Panc1 (cell line): ENCODE results near the gene GCN1. TPM values are rescaled to one million over a fixed set of nuclear protein-coding genes. Genes with fewer than 3 reads are reported as not detected.
"Not testable (repeated sequence)": the region's sequence is repeated elsewhere in the genome, so short reads cannot be mapped to it uniquely, and the experiment has no call there.

ENCODE experiments used
- ATAC-seq: fragments of 200-7000 bp; cut with Tn5 transposase; 2 replicates; pipeline ENCODE4 v1.9.1; 2020; ENCODE audit warnings: mild to moderate bottlenecking, moderate library complexity
- BruUV-seq: library from RNA; stranded (reverse); fragments of 400-500 nt; replicated peaks from 2 replicates; lab custom pipeline; 2021; lab: Mats Ljungman, UMichigan
- CTCF ChIA-PET: fragments of 300-600 bp; sonication (Branson Sonifier 250); formaldehyde crosslinking; loops from one replicate; lab custom pipeline; 2022; ENCODE audit warnings: antibody characterized with exemption; lab: Charles Lee
- POLR2A ChIA-PET: fragments of 300-600 bp; sonication (Branson Sonifier 250); formaldehyde crosslinking; loops from one replicate; lab custom pipeline; 2022; ENCODE audit warnings: antibody characterized with exemption; lab: Charles Lee
- DNase-seq: peaks from one replicate; pipeline ENCODE4 v3.0.0-alpha.2; 2010; ENCODE audit warnings: low read depth, low spot score
- H3K27ac ChIP-seq: 2 replicates; pipeline ENCODE4 v1.5.1; 2011; ENCODE audit warnings: mild to moderate bottlenecking, low read length, inconsistent platforms
- H3K27me3 ChIP-seq: fragments of 200-500 bp; sonication (Bioruptor generic); 2 replicates; pipeline ENCODE4 v1.6.0; 2014; ENCODE audit warnings: low read length, inconsistent platforms; ENCODE audit not compliant: control insufficient read depth, insufficient read depth
- H3K36me3 ChIP-seq: fragments of 200-500 bp; sonication (Bioruptor generic); 2 replicates; pipeline ENCODE4 v1.5.1; 2014; ENCODE audit warnings: inconsistent platforms, mild to moderate bottlenecking, low read length, moderate library complexity; ENCODE audit not compliant: control insufficient read depth, insufficient read depth
- H3K4me1 ChIP-seq: 2 replicates; pipeline ENCODE4 v1.5.1; 2011; ENCODE audit warnings: inconsistent platforms, mild to moderate bottlenecking, low read length, moderate library complexity; ENCODE audit not compliant: control insufficient read depth, insufficient read depth
- H3K4me3 ChIP-seq, 2 experiments: 2 replicates each; pipeline ENCODE4 v1.5.1; 2011 to 2012; ENCODE audit warnings: low read depth in 2 of 2, low read length in 2 of 2, mild to moderate bottlenecking in 2 of 2, inconsistent platforms in 1 of 2, moderate library complexity in 1 of 2
- H3K9me3 ChIP-seq: fragments of 200-500 bp; sonication (Bioruptor generic); 2 replicates; pipeline ENCODE4 v1.5.1; 2014; ENCODE audit warnings: low read depth, mild to moderate bottlenecking, inconsistent platforms, low read length, moderate library complexity; ENCODE audit not compliant: control insufficient read depth, insufficient read depth
- POLR2AphosphoS5 ChIP-seq: IDR thresholded peaks from 2 replicates; pipeline ENCODE4 v1.6.1; 2012; ENCODE audit warnings: mild to moderate bottlenecking, low read depth, low read length, moderate library complexity
- REST ChIP-seq, 2 experiments: IDR thresholded peaks; 2 replicates each; pipeline ENCODE4 v1.6.1; 2011 to 2012; ENCODE audit warnings: low read depth in 2 of 2, control low read depth in 1 of 2, low read length in 1 of 2, mild to moderate bottlenecking in 1 of 2, moderate library complexity in 1 of 2; ENCODE audit not compliant: insufficient read depth in 1 of 2
- SIN3A ChIP-seq: IDR thresholded peaks from 2 replicates; pipeline ENCODE4 v1.6.1; 2012; ENCODE audit warnings: low read depth, mild to moderate bottlenecking, low read length, moderate library complexity, borderline replicate concordance; ENCODE audit not compliant: insufficient read depth
- TCF7L2 ChIP-seq: IDR thresholded peaks from 2 replicates; pipeline ENCODE4 v1.6.1; 2011; ENCODE audit warnings: mild to moderate bottlenecking, low read depth, low read length, inconsistent platforms
- in situ Hi-C: cut with HindIII; loops from 2 replicates; pipeline ENCODE4 v1.10.0; 2016; ENCODE audit warnings: low sequenced_read_pairs, low pct_unique_long_range_greater_than_20kb
- intact Hi-C: fragments of 100-400 bp; cut with micrococcal nuclease; formaldehyde crosslinking; loops from one replicate; pipeline ENCODE4 v1.10.0; 2022; ENCODE audit not compliant: unreplicated experiment
- total RNA-seq: library from RNA; stranded (reverse); gene quantifications from one replicate; pipeline ENCODE4 v1.2.1, GENCODE V29; 2021; ENCODE audit not compliant: unreplicated experiment
- TF ChIP-seq, protein P1 (sequence below): fragments of 450-650 bp; IDR thresholded peaks from 2 replicates; pipeline ENCODE4 v1.5.1; 2017; ENCODE audit warnings: mild to moderate bottlenecking

Gene GCN1
- total RNA-seq, 1 experiment from 2014 or later: 175 TPM

- H3K4me3 ChIP-seq: peak overlapping the region in 1 of 2 experiments; percentile 6; a peak in 1 of 4 replicates
- CTCF ChIA-PET: no interaction called here
- in situ Hi-C loops: no loop called here
These were observed 1.8 kb upstream of the GCN1 start for GRCh38 chr12:120196363-120196762.

DNA sequence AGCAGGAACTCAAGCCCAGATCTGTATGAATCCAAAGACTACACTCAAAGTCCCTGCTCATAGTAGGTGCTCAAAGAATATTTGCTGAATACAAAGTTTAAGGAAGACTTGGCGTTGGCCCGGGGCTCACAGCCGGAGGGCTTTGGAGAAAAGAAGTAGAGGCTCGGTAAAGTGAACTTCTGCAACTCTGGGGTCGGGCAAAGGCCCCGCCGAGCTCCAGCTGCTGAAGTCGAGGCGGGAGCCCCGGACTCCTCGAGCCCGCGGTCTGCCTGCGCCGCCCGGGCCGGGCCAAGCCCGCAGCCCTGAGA is 335 bp downstream of the GCN1 start:
- H3K27ac ChIP-seq: peak overlapping the region; percentile 98
- BruUV-seq: no TSS peak
- intact Hi-C loops (no loop called here), in situ Hi-C loops (no loop called here)
- DNase-seq: no peak
- ATAC-seq: peak; percentile 34
- no peaks in the 10 kb centered on the region for H3K9me3 ChIP-seq
- peaks cover 24% of the 10 kb centered on the region for H3K36me3 ChIP-seq
- no peaks in the 10 kb centered on the region for H3K27me3 ChIP-seq
- peak overlapping the region; percentile 88 to 95 for H3K4me3 ChIP-seq
- peaks cover 31% of the 10 kb centered on the region for H3K4me1 ChIP-seq
- ChIA-PET CTCF (interaction anchor here (1.0 kb wide), 1 partner anchor 16 kb away, joined by 3 read pairs; no protein-coding TSS in a partner anchor), POLR2A (interaction anchor here (1.0 kb wide), 1 partner anchor 96 kb away, joined by 9 read pairs; no protein-coding TSS in a partner anchor)
- no peak for TF ChIP-seq TCF7L2
- no peak for TF ChIP-seq SIN3A
- TF ChIP-seq, protein P1, sequence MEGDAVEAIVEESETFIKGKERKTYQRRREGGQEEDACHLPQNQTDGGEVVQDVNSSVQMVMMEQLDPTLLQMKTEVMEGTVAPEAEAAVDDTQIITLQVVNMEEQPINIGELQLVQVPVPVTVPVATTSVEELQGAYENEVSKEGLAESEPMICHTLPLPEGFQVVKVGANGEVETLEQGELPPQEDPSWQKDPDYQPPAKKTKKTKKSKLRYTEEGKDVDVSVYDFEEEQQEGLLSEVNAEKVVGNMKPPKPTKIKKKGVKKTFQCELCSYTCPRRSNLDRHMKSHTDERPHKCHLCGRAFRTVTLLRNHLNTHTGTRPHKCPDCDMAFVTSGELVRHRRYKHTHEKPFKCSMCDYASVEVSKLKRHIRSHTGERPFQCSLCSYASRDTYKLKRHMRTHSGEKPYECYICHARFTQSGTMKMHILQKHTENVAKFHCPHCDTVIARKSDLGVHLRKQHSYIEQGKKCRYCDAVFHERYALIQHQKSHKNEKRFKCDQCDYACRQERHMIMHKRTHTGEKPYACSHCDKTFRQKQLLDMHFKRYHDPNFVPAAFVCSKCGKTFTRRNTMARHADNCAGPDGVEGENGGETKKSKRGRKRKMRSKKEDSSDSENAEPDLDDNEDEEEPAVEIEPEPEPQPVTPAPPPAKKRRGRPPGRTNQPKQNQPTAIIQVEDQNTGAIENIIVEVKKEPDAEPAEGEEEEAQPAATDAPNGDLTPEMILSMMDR: no peak
- TF ChIP-seq REST (IDR thresholded peaks at IDR 0.05; ENCODE audit: insufficient read depth in 1 of 2, low read depth in 2 of 2, low read length in 1 of 2): no peak
- TF ChIP-seq POLR2AphosphoS5: no peak

More at GRCh38 chr12:120196363-120196762, 1.8 kb upstream of the GCN1 start:
- peaks cover 31% of the 10 kb centered on the region for H3K4me1 ChIP-seq
- H3K36me3 ChIP-seq: peaks cover 30% of the 10 kb centered on the region
- H3K27me3 ChIP-seq: no peaks in the 10 kb centered on the region
- BruUV-seq: no TSS peak
- DNase-seq (no peak), ATAC-seq (no peak)
- no peaks in the 10 kb centered on the region for H3K9me3 ChIP-seq
- intact Hi-C loops: no loop called here
- TF ChIP-seq SIN3A (no peak), TCF7L2 (no peak), POLR2AphosphoS5 (no peak), REST (IDR thresholded peaks at IDR 0.05; ENCODE audit: insufficient read depth in 1 of 2, low read depth in 2 of 2, low read length in 1 of 2) (no peak)
- TF ChIP-seq, protein P1: no peak
- POLR2A ChIA-PET: interaction anchor here (0.5 to 1.0 kb wide), 3 partner anchors 95 to 636 kb away, joined by 3 to 9 read pairs (median 3); partner anchors contain the start of gene RNU4-2
- H3K27ac ChIP-seq: peak overlapping the region; percentile 98

- intact Hi-C loops, DNase-seq, ATAC-seq, H3K9me3 ChIP-seq, H3K27me3 ChIP-seq, in situ Hi-C loops, BruUV-seq: not testable (repeated sequence)
- H3K4me1 ChIP-seq: peaks cover 31% of the 10 kb centered on the region
- peak overlapping the region; percentile 88 to 95 for H3K4me3 ChIP-seq
- peak overlapping the region; percentile 98 for H3K27ac ChIP-seq
- H3K36me3 ChIP-seq: peaks cover 17% of the 10 kb centered on the region
- CTCF ChIA-PET: interaction anchor here (0.6 to 1.0 kb wide), 3 partner anchors 16 to 80 kb away, joined by 3 to 5 read pairs (median 3); no protein-coding TSS in a partner anchor
- POLR2A ChIA-PET: interaction anchor here (1.0 kb wide), 1 partner anchor 97 kb away, joined by 9 read pairs; no protein-coding TSS in a partner anchor
These were observed 1.2 kb downstream of the GCN1 start for GRCh38 chr12:120193286-120193685.
